Sigmoid colon (tissue), 4 donors: ENCODE data around the gene LRFN2.

Source experiments
- POLR2A ChIP-seq, 2 donors: fragments of 450-650 bp; IDR thresholded peaks; one replicate each; pipeline ENCODE4 v1.6.1; 2016; ENCODE audit warnings: antibody characterized with exemption in 2 of 2, mild to moderate bottlenecking in 2 of 2, moderate library complexity in 2 of 2
- POLR2AphosphoS5 ChIP-seq, 4 donors: sonication (generic); formaldehyde crosslinking; IDR thresholded peaks; one replicate each; pipeline ENCODE4 v1.6.1; 2017; ENCODE audit warnings: antibody characterized with exemption in 4 of 4
- TF ChIP-seq, protein P1 (sequence below), 4 experiments: fragments of 450-650 bp in 3 of 4; fragments of 200-600 bp in 1 of 4; IDR thresholded peaks; one replicate each; pipeline ENCODE4 v1.5.1; 2016 to 2019; ENCODE audit warnings: antibody characterized with exemption in 4 of 4, mild to moderate bottlenecking in 3 of 4, moderate library complexity in 2 of 4

GRCh38 chr6:40413239-40413638 lies 173.9 kb downstream of the LRFN2 start:
- TF ChIP-seq, protein P1, sequence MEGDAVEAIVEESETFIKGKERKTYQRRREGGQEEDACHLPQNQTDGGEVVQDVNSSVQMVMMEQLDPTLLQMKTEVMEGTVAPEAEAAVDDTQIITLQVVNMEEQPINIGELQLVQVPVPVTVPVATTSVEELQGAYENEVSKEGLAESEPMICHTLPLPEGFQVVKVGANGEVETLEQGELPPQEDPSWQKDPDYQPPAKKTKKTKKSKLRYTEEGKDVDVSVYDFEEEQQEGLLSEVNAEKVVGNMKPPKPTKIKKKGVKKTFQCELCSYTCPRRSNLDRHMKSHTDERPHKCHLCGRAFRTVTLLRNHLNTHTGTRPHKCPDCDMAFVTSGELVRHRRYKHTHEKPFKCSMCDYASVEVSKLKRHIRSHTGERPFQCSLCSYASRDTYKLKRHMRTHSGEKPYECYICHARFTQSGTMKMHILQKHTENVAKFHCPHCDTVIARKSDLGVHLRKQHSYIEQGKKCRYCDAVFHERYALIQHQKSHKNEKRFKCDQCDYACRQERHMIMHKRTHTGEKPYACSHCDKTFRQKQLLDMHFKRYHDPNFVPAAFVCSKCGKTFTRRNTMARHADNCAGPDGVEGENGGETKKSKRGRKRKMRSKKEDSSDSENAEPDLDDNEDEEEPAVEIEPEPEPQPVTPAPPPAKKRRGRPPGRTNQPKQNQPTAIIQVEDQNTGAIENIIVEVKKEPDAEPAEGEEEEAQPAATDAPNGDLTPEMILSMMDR (IDR thresholded peaks at IDR 0.05): no peak
- TF ChIP-seq POLR2AphosphoS5 (IDR thresholded peaks at IDR 0.05): no peak
- TF ChIP-seq POLR2A (IDR thresholded peaks at IDR 0.05): no peak
